Activated naive CD4-positive, alpha-beta T cell treated with Interleukin-2 at 50 U/mL for 16 hours (primary cell): Measurements from ENCODE around the gene ZCCHC2.

Source experiments
- DNase-seq: peaks from one replicate; pipeline ENCODE4 v3.0.0-alpha.2; 2020

ZCCHC2 gene

DNA sequence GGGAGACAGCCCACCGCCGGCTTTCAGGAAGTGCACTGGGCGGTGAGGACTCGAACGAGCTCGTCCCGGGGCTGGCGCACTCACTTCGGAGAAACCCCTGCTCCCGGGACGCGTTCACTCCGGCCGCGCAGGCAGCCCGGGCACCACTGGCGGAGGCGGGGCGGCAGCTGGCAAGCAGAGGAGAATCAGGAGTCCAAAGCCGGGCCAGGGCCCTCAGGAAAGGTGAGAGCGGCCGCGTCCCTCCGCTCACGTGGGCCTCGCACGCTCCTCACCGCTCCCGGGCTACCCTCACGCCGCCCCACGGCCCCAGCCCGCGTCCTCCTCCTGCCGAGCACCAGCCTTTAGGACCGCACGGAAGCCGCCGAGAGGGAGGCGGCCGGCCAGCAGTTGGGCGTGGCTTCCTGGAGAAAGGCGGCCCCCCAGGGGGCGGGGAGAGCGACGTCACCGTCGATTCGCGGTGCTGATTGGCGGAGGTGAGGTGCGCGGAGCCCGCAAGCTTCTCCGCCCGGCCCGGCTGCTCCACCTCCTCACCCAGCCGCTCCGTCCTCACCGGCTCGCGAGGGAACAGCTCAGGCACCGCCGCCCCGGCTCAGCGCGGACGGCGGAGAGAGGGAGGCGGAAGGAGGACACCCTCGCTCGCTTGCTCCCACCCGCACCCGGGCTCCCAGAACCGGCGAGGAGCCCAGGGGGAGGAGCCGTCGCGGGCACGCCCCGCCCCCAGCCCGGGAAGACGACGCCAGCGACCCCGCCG is at the start of gene ZCCHC2:
ZCCHC2 (plus strand) TSS at position 522 of the 751 bp plus-strand sequence. CDS start 400 bp downstream, outside the sequence.
- DNase-seq = peak; percentile 99

DNA sequence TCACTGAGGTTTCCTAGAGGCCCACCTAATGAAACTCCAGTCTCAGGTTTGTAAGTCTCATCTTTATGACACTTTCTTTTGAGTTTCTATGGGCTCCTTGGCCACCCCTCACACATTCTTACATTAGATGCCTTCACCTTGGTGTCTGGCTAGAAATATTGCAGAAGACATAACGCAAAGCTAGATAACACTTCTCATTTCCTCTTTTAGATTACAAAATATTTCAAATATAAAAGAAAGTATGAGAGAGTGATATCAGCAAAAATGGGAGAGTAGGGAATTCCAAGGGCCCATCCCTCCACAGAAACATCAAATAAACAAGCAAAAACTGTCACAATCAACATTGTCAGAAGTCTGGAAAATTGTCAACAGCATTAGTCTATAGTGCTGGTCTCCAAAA is 43.3 kb upstream of the ZCCHC2 start:
- no peak for DNase-seq

GRCh38 chr18:62480927-62481326 is 41.9 kb upstream of the ZCCHC2 start:
- DNase-seq = no peak

DNA sequence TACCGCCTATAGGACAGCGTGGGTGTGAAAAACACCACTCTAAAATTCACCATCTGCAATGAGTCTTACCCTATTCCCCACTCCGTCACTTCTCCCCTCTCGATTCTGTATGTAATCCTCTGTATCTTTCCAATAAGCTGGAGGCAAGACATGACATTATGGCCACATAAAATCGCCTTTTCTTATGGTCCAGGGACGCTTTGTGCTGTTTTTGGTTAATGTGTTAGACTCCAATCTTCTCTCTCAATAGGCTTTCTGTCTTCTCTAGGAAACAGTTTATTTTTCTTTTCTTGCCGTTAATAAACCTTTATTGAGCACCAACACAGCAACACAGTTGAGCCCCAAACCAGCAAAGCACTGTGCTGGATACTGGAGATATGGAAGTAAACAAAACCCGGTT is 37.9 kb upstream of the ZCCHC2 start:
- DNase-seq = no peak

GRCh38 chr18:62485684-62486083 is 37.1 kb upstream of the ZCCHC2 start:
- DNase-seq = no peak

DNA sequence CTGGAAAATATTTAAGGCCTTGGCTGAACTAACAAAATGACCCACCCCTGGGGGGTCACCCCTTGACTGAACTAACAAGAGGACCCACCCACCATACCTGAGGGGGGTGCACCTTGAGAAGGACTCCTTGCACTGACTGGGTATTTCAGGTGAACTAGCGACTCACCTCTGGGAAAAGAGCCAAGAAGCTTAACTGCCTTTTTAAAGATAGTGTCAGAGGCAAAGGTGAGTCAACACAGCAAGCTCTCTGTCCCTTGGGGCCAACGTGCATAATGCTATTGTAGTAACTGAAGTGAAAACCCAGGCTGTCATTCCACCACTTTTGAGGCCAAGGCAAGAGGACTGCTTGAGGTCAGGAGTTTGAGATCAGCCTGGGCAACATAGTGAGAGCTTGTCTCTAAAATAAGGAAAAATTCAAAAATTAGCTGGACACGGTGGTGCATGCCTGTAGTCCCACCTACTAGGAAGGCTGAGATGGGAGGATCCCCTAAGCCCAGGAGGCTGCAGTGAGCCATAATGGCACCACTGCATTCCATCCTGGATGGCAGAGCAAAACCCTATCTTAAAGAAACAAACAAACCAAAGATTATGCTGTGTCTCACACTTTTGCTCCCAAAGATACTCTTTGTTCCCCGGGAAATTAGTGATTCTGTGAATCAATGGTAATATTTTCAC is 36.4 kb upstream of the ZCCHC2 start:
- DNase-seq = no peak

DNA sequence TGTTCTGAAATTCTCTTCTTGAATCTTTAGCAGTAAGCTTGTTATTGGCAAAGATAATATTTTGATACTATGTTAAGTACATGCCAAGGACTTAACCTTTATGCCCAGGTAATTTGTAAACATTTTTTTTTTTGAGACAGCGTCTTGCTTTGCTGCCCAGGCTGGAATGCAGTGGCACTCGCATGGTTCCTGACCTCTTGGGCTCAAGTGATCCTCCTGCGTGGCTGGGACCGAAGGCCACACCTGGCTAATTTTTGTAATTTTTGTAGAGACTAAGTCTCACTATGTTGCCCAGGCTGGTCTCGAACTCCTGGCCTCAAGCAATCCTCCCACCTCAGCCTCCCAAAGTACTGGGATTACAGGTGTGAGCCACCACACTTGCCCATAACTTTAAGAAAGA is 35.7 kb upstream of the ZCCHC2 start:
- no peak for DNase-seq

DNA sequence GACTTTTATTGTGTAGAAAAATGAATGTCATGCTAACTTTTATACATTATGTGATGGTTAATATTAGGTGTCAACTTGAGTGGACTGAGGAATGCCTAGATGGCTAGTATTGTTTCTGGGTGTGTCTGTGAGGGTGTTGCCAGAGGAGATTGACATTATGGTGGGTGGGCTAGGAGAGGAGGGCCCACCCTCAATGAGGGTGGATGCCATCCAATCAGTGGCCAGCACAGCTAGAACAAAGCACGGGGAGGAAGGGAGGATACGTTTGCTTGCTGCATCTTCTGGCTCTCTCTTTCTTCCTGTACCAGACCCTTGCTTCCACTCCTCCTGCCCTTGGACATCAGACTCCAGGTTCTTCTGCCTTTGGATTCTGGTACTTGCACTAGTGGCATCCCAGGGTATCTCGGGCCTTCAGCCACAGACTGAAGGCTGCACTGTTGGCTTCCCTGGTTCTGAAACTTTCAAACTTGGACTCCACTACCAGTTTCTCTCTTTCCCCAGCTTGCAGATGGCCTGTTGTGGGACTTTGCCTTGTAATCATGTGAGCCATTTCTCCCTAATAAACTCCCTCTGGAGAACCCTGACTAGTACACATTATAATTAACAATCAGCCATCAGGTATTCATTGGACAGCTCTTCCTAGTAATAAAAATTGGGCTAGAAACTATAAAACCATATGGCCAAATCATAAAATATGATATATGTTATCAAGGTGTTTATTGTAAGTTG is 31.7 kb upstream of the ZCCHC2 start:
- no peak for DNase-seq

DNA sequence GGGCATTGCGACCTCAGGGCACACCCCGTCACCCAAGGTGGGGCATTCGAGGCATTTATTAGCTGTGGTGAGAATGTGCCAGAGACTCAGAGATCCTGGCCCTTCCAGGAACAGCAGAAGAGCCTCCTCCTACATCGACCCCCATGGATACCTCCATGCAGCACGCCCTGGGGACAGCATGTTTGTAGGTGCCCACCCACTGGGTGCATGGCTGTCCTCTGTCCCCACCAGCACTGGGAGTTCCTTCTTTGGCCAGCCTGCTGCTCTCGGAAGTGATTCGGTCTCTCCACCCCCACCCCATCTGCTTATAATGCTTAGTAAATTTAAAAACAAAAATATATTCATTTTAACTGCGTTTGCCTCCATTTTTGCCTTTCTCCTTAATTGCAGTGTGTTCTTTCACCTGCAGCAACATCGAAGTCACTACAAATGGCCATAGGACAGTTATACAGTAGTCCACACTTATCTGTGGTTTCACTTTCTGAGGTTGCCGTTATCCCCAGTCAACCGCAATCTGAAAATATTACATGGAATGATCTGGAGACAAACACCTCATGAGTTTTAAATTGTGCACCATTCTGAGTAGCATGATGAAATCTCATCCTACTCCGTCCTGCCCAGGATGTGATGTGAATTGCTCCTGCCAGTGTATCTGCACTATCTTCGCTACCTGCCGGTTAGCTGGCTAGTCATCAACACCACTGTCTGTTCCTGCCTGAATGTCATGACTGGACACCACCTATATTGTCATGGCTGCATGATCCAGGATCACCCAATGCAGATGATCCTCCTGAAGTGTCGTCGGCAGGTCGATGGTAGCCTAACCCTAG is 29.6 kb upstream of the ZCCHC2 start:
- no peak for DNase-seq

- no peak for DNase-seq
Measured at GRCh38 chr18:62494764-62495163, 28.1 kb upstream of the ZCCHC2 start.

DNA sequence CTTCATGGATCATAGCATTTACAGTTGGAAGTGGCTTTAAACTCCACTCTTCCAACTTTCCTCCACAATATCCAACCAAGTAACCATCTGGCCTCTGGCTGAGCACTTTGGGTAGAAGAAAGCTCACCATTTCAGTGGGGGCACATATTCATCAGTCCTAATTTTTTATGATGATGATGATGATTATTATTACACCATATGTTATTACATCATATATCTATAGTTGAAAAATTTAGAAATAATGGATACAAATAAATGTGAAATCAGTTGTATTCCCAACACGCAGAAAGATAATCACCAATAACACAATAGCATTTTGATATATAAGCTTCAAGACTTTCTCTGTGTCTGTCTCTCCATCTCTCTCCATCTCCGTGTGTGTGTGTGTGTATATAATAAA is 26.6 kb upstream of the ZCCHC2 start:
- DNase-seq = no peak

- DNase-seq = no peak
Measured at GRCh38 chr18:62497190-62497772, 25.5 kb upstream of the ZCCHC2 start.

- DNase-seq = no peak
Measured at GRCh38 chr18:62498616-62499262, 24.1 kb upstream of the ZCCHC2 start.

GRCh38 chr18:62499263-62499650 is 23.6 kb upstream of the ZCCHC2 start:
- no peak for DNase-seq

DNA sequence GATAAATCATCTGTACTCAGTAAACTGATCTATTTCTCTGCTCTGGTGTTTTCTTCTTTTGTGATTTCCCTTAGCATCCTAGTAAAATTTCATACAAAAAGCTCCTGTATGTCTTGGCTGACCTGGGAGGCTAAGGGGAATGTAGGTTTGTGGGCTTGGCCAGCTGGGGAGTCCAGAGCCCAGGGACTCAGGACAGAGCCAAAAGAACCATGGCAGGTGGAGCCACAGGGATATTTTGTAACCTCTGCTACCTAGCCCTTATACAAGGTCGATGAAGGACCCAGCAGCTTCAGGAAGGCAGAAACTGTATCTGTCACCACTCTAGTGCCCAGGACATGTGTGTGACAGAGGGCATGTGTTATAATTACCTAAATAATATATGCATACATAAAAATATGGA is 22.7 kb upstream of the ZCCHC2 start:
- no peak for DNase-seq

DNA sequence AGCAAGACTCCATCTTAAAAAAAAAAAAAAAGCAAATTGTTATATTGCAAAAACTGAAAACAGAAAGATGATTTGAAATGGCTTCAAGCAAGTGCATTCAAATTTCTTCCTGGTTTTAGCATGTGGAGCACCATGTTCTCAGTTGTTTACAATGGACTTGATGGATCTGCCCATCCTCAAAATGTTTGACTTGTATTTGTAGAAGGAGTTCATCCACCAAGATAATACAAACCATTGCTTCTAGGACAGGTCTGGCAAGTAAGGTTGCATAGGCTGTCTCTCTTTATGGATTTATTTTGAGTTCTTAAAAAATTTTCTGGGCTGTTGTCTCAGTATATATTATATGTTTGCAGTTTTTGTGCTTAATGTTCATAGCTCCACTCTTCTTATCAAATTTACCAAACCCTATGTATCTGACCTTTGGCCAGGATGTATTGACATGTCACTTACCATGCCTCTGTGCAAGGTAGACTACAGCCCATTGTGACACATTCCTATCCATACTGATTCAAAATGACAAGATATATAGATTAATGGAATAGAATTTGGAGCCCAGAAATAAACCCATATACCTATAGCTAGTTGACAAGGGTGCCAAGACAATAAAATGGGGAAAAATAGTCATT is 21.7 kb upstream of the ZCCHC2 start:
- no peak for DNase-seq

DNA sequence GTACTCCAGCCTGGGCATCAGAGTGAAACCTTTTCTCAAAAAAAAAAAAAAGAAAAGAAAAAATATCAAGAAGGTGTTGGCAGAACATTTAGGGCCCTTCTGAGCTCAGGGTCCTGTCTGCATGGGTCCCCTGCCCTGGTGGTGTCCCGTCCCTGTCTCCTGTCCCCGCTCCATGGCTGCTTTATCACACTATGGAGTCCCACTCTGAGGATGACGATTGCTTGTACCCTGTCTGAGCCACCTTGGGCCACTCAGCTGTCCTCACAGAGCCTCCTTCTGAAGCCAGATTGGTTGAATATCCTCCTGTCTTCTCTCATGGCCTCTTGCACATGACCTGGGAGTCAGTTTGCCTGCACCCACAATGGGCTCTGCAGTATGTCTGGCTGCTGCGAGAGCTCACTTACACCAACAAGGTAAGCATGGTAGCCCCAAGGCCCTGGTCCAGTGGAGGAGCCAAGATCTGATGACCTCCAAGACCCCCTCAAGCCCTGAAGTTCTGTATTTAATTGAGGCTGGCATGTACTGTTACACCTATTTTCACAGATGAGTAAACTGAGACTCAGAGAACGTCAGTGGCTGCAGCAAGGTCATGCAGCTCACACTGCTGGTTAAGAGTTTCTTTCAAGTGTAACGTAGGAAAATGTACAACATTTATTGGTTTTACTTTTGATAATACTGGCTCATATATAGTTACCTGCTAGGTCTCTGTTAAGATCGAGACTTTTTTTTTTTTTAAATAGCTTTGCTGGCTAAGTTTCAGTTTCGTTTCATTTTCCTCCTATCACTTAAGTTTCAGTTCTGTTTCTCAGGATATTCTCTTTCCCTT is 16.9 kb upstream of the ZCCHC2 start:
- DNase-seq = peak; percentile 46

DNA sequence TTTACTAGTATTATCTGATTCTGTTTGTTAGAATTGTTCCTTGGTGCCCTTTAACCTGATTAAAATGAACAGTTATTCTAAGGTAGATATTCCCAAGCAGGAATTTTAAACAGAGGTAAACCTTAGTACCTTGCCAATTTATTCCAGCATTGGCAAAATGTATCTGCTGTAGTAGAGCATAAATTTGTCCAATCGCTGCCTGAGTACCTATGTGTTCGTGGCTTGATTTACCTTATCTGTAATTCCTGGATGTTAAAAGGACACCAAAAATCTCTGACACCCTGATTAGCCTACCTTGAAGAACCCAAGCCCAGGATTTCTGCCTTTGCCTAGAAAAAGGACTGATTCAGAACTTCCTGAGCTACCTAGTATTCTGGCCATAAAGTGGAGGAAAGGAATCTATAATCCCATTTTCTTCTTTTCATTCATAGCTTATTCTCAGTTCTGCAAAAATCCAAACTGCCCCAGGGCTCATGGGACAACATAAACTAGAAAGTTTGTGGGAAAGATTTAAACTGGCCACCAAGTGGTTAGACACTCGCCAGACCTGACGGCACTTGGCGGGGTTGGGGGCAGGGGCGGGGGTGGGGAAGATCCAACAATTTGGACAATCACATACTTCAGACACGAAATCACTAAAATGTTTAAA is 16.2 kb upstream of the ZCCHC2 start:
- no peak for DNase-seq

- no peak for DNase-seq
Measured at GRCh38 chr18:62509779-62510178, 13.0 kb upstream of the ZCCHC2 start.

GRCh38 chr18:62510789-62511188 is 12.0 kb upstream of the ZCCHC2 start:
- DNase-seq = no peak
